Activated T-helper 1 cell treated with Interleukin-2 at 50 U/mL for 16 hours (primary cell): Measurements from ENCODE around the gene SPIB.

ENCODE experiments used
- DNase-seq: peaks from one replicate; pipeline ENCODE4 v3.0.0-alpha.2; 2020; ENCODE audit warnings: low read depth

Gene SPIB

GRCh38 chr19:50444059-50444458, 25.3 kb downstream of the SPIB start:
- no peak for DNase-seq

GRCh38 chr19:50447053-50447452, 28.3 kb downstream of the SPIB start:
- DNase-seq: no peak

GRCh38 chr19:50447750-50448149, 29.0 kb downstream of the SPIB start:
- DNase-seq: no peak

GRCh38 chr19:50449236-50449899, 30.6 kb downstream of the SPIB start:
- no peak for DNase-seq

GRCh38 chr19:50450369-50451222, 31.9 kb downstream of the SPIB start:
- DNase-seq: no peak

- DNase-seq: no peak
These were observed 32.4 kb downstream of the SPIB start for GRCh38 chr19:50451223-50451534.

GRCh38 chr19:50453243-50453642, 34.5 kb downstream of the SPIB start:
- DNase-seq: no peak

GRCh38 chr19:50455992-50456391, 37.3 kb downstream of the SPIB start:
- DNase-seq: no peak

GRCh38 chr19:50457300-50457699, 38.6 kb downstream of the SPIB start:
- DNase-seq: no peak

GRCh38 chr19:50458396-50459066, 39.8 kb downstream of the SPIB start:
- no peak for DNase-seq

GRCh38 chr19:50459067-50459456, 40.3 kb downstream of the SPIB start:
- no peak for DNase-seq

- DNase-seq: no peak
These were observed 40.9 kb downstream of the SPIB start for GRCh38 chr19:50459638-50460037.

- DNase-seq: no peak
These were observed 41.5 kb downstream of the SPIB start for GRCh38 chr19:50460161-50460765.

- DNase-seq: no peak
These were observed 42.5 kb downstream of the SPIB start for GRCh38 chr19:50461066-50461875.

GRCh38 chr19:50462970-50463369, 44.2 kb downstream of the SPIB start:
- DNase-seq: no peak

GRCh38 chr19:50464348-50464747, 45.6 kb downstream of the SPIB start:
- DNase-seq: no peak

- no peak for DNase-seq
These were observed 46.3 kb downstream of the SPIB start for GRCh38 chr19:50465000-50465399.

- DNase-seq: no peak
These were observed 47.4 kb downstream of the SPIB start for GRCh38 chr19:50465986-50466705.

- DNase-seq: no peak
These were observed 47.9 kb downstream of the SPIB start for GRCh38 chr19:50466706-50467039.

- DNase-seq: no peak
These were observed 48.8 kb downstream of the SPIB start for GRCh38 chr19:50467566-50467965.

- DNase-seq: no peak
These were observed 50.1 kb downstream of the SPIB start for GRCh38 chr19:50468818-50469217.
